Measurements from ENCODE around the gene TMSB4X.

DNA sequence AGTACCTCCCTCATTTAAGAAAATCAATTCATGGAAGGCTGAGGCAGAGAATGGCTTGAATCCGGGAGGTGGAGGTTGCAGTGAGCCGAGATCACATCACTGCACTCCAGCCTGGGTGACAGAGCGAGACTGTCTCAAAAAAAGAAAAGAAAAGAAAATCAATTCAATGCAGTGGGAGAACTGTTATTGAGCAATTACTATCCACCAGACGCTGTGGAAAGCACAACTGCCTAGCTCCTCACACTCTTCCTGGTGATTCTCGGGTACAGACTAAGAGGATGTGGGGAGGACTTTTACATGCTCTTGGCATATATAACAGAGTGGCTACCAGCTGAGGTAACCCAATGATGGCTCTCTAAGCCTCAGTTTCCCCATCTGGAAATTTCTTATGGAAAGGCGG, 2.7 kb upstream of the TMSB4X start:
- TF ChIP-seq POLR2A (IDR thresholded peaks at IDR 0.05; ENCODE audit: extremely low read depth, insufficient read length), result no peak
- TF ChIP-seq, protein P1, sequence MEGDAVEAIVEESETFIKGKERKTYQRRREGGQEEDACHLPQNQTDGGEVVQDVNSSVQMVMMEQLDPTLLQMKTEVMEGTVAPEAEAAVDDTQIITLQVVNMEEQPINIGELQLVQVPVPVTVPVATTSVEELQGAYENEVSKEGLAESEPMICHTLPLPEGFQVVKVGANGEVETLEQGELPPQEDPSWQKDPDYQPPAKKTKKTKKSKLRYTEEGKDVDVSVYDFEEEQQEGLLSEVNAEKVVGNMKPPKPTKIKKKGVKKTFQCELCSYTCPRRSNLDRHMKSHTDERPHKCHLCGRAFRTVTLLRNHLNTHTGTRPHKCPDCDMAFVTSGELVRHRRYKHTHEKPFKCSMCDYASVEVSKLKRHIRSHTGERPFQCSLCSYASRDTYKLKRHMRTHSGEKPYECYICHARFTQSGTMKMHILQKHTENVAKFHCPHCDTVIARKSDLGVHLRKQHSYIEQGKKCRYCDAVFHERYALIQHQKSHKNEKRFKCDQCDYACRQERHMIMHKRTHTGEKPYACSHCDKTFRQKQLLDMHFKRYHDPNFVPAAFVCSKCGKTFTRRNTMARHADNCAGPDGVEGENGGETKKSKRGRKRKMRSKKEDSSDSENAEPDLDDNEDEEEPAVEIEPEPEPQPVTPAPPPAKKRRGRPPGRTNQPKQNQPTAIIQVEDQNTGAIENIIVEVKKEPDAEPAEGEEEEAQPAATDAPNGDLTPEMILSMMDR (IDR thresholded peaks at IDR 0.05; ENCODE audit: low read depth, low read length), result no peak
